Metanephros (tissue), 1 donor: ENCODE results near the gene RHOT2. TPM values are rescaled to one million over a fixed set of nuclear protein-coding genes. Genes with fewer than 3 reads are reported as not detected.

Source experiments
- total RNA-seq: library from RNA; depleted of rRNA; stranded (reverse); fragments of >200 nt; gene quantifications from one replicate; pipeline ENCODE4 v1.2.3, GENCODE V29; 2014

Gene RHOT2
- total RNA-seq, 1 donor from 2014 or later: 84.5 TPM

Other genes starting within 250 kb of the RHOT2 start
- 108 TPM for gene RAB11FIP3, start 242.5 kb upstream of the RHOT2 start, total RNA-seq
- 37.6 TPM for gene CAPN15, start 140.4 kb upstream of the RHOT2 start, total RNA-seq
- 9.4 TPM for gene PRR35, start 107.7 kb upstream of the RHOT2 start, total RNA-seq
- 18.0 TPM for gene NHLRC4, start 101.1 kb upstream of the RHOT2 start, total RNA-seq
- 76.1 TPM for gene PIGQ, start 98.2 kb upstream of the RHOT2 start, total RNA-seq
- 24.2 TPM for gene RAB40C, start 78.1 kb upstream of the RHOT2 start, total RNA-seq
- gene WFIKKN1, start 37.1 kb upstream of the RHOT2 start, total RNA-seq: 1.8 TPM
- gene METTL26, start 31.8 kb upstream of the RHOT2 start, total RNA-seq: 91.8 TPM
- 23.1 TPM for gene MCRIP2, start 26.3 kb upstream of the RHOT2 start, total RNA-seq
- gene WDR90, start 18.8 kb upstream of the RHOT2 start, total RNA-seq: 48.3 TPM
- gene RHBDL1, start 7.5 kb downstream of the RHOT2 start, total RNA-seq: 2.6 TPM
- 71.7 TPM for gene STUB1, start 12.3 kb downstream of the RHOT2 start, total RNA-seq
- 50.0 TPM for gene JMJD8, start 16.2 kb downstream of the RHOT2 start, total RNA-seq
- 13.3 TPM for gene WDR24, start 22.3 kb downstream of the RHOT2 start, total RNA-seq
- 0.93 TPM for gene FBXL16, start 37.7 kb downstream of the RHOT2 start, total RNA-seq
- gene METRN, start 47.0 kb downstream of the RHOT2 start, total RNA-seq: 21.3 TPM
- gene ANTKMT, start 53.0 kb downstream of the RHOT2 start, total RNA-seq: 19.9 TPM
- gene CCDC78, start 58.3 kb downstream of the RHOT2 start, total RNA-seq: 0.93 TPM
- 4.5 TPM for gene HAGHL, start 59.0 kb downstream of the RHOT2 start, total RNA-seq
- gene CIAO3, start 72.9 kb downstream of the RHOT2 start, total RNA-seq: 47.6 TPM
- 11.8 TPM for gene MSLN, start 92.6 kb downstream of the RHOT2 start, total RNA-seq
- gene RPUSD1, start 120.2 kb downstream of the RHOT2 start, total RNA-seq: 17.9 TPM
- 25.5 TPM for gene CHTF18, start 120.5 kb downstream of the RHOT2 start, total RNA-seq
- not detected for gene GNG13, start 132.6 kb downstream of the RHOT2 start, total RNA-seq